ENCODE measurements around the gene NIPAL4.

NIPAL4 gene

DNA sequence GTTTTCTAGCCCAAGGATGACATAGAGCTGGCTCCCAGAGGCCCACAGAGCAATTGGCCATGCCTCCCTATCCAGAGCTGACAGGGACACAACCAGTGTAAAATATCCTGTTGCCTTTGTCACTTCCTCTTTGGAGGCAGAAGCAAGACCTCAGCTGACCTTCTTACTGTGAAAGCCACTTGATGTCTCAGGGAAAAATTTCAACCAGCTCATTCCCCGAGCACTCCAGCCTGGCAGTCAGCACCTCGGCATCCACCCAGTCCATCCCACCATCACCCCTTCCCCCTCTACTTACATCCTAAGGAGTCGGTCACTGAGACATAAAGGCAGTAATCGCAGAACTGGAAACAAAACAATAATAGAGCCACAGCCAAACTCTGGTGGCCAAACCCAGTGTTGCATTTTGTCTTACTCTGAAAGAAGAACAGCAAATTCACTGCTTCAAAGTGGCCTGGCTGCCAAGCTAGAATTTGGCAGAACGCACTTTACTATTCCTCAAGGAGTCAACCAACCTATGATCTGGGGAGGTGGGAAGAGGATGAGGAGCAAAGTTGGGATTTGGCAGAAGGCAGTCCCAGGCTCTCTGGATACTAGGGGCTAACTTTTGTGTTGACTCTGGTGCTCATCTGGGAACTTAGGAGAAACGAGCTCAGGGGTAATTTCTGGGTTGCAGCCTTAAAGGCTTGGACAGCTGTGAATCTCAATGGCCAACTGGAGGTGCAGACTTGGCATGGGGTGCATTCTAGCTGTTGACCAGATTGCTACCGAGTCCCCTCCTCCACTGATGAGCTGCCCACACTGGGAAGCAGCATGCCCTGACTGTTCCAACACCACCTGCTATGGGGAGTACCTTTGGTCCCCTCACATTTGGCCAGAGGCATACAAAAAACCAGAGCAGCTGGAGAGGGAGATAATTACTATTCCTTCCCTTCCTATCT, 13.6 kb downstream of the NIPAL4 start:
- Histone ChIP-seq H3K4me2 (ENCODE audit: low read length) (no peak overlapping the region), H3K18ac (ENCODE audit: low read length) (no peak overlapping the region), H3K27ac (ENCODE audit: low read depth, low read length) (no peak overlapping the region), H3K4ac (ENCODE audit: low read depth, low read length) (no peak overlapping the region), H3K4me1 (ENCODE audit: control insufficient read depth in 1 of 2, insufficient read depth in 2 of 2, low read length in 2 of 2) (peaks cover 0 to 5% of the 10 kb centered on the region in 2 experiments), H3K14ac (ENCODE audit: low read length) (no peak overlapping the region), H4K8ac (ENCODE audit: low read depth, low read length) (no peak overlapping the region), H2AK5ac (ENCODE audit: low read length) (no peak overlapping the region), H3K23ac (ENCODE audit: low read length) (no peak overlapping the region), H2BK120ac (ENCODE audit: insufficient read depth, low read length, poor library complexity) (no peak overlapping the region), H2BK12ac (ENCODE audit: low read length) (no peak overlapping the region), H2AFZ (ENCODE audit: insufficient read depth, low read length, poor library complexity) (no peak overlapping the region), H4K12ac (ENCODE audit: low read depth, low read length) (no peak overlapping the region), H3K9ac (ENCODE audit: low read length) (no peak overlapping the region), H3K4me3 (ENCODE audit: low read depth, low read length) (no peak overlapping the region), H3K79me2 (ENCODE audit: control insufficient read depth, insufficient read depth, low read length, poor library complexity) (no peaks in the 10 kb centered on the region), H4K91ac (ENCODE audit: low read depth, low read length) (no peak overlapping the region), H3K36me3 (ENCODE audit: control insufficient read depth in 1 of 2, insufficient read depth in 2 of 2, low read length in 2 of 2) (peaks cover 20 to 52% of the 10 kb centered on the region in 2 experiments), H3K79me1 (ENCODE audit: low read length) (no peaks in the 10 kb centered on the region), H3K9me3 (ENCODE audit: insufficient read depth, low read depth, low read length) (peaks cover 4% of the 10 kb centered on the region), H2BK5ac (ENCODE audit: low read depth, low read length, poor library complexity) (no peak overlapping the region), H3K27me3 (ENCODE audit: insufficient read depth, low read length) (no peaks in the 10 kb centered on the region)
- WGBS (ENCODE audit: extremely low coverage, insufficient coverage, insufficient read length), result no CpG with 5 or more reads among the region's 7 CpGs
- DNase-seq, result peak; percentile 68 to 70

- Histone ChIP-seq H2BK120ac (ENCODE audit: insufficient read depth, low read length, poor library complexity) (peak overlapping the region; percentile 13), H3K4me1 (ENCODE audit: control insufficient read depth in 1 of 2, insufficient read depth in 2 of 2, low read length in 2 of 2) (peaks cover 0 to 5% of the 10 kb centered on the region in 2 experiments), H3K4ac (ENCODE audit: low read depth, low read length) (no peak overlapping the region), H3K27ac (ENCODE audit: low read depth, low read length) (no peak overlapping the region), H3K9ac (ENCODE audit: low read length) (no peak overlapping the region), H3K27me3 (ENCODE audit: insufficient read depth, low read length) (no peaks in the 10 kb centered on the region), H3K79me2 (ENCODE audit: control insufficient read depth, insufficient read depth, low read length, poor library complexity) (no peaks in the 10 kb centered on the region), H3K4me3 (ENCODE audit: low read depth, low read length) (no peak overlapping the region), H2BK5ac (ENCODE audit: low read depth, low read length, poor library complexity) (no peak overlapping the region), H2BK12ac (ENCODE audit: low read length) (no peak overlapping the region), H3K18ac (ENCODE audit: low read length) (no peak overlapping the region), H4K12ac (ENCODE audit: low read depth, low read length) (no peak overlapping the region), H3K4me2 (ENCODE audit: low read length) (no peak overlapping the region), H2AK5ac (ENCODE audit: low read length) (no peak overlapping the region), H3K9me3 (ENCODE audit: insufficient read depth, low read depth, low read length) (peaks cover 4% of the 10 kb centered on the region), H2AFZ (ENCODE audit: insufficient read depth, low read length, poor library complexity) (no peak overlapping the region), H4K8ac (ENCODE audit: low read depth, low read length) (no peak overlapping the region), H4K91ac (ENCODE audit: low read depth, low read length) (no peak overlapping the region), H3K14ac (ENCODE audit: low read length) (no peak overlapping the region), H3K36me3 (ENCODE audit: control insufficient read depth in 1 of 2, insufficient read depth in 2 of 2, low read length in 2 of 2) (peaks cover 37 to 67% of the 10 kb centered on the region in 2 experiments), H3K23ac (ENCODE audit: low read length) (no peak overlapping the region), H3K79me1 (ENCODE audit: low read length) (no peaks in the 10 kb centered on the region)
- DNase-seq, result no peak
- no CpG with 5 or more reads among the region's 3 CpGs for WGBS (ENCODE audit: extremely low coverage, insufficient coverage, insufficient read length)
These were observed 15.4 kb downstream of the NIPAL4 start for GRCh38 chr5:157475432-157475831.

- H3K4me3 ChIP-seq (ENCODE audit: low read depth, low read length), result no peak overlapping the region
- H3K14ac ChIP-seq (ENCODE audit: low read length), result no peak overlapping the region
- no peak overlapping the region for H2BK5ac ChIP-seq (ENCODE audit: low read depth, low read length, poor library complexity)
- H4K91ac ChIP-seq (ENCODE audit: low read depth, low read length), result no peak overlapping the region
- no peak overlapping the region for H2AFZ ChIP-seq (ENCODE audit: insufficient read depth, low read length, poor library complexity)
- H3K9ac ChIP-seq (ENCODE audit: low read length), result no peak overlapping the region
- peak; percentile 47 to 81 for DNase-seq
- no peak overlapping the region for H3K4me2 ChIP-seq (ENCODE audit: low read length)
- no peak overlapping the region for H3K27ac ChIP-seq (ENCODE audit: low read depth, low read length)
- H3K4ac ChIP-seq (ENCODE audit: low read depth, low read length), result no peak overlapping the region
- H2BK12ac ChIP-seq (ENCODE audit: low read length), result no peak overlapping the region
- H3K79me1 ChIP-seq (ENCODE audit: low read length), result no peaks in the 10 kb centered on the region
- no CpG with 5 or more reads among the region's 7 CpGs for WGBS (ENCODE audit: extremely low coverage, insufficient coverage, insufficient read length)
- H3K79me2 ChIP-seq (ENCODE audit: control insufficient read depth, insufficient read depth, low read length, poor library complexity), result no peaks in the 10 kb centered on the region
- no peak overlapping the region for H3K23ac ChIP-seq (ENCODE audit: low read length)
- no peak overlapping the region for H4K8ac ChIP-seq (ENCODE audit: low read depth, low read length)
- H4K12ac ChIP-seq (ENCODE audit: low read depth, low read length), result no peak overlapping the region
- no peak overlapping the region for H2BK120ac ChIP-seq (ENCODE audit: insufficient read depth, low read length, poor library complexity)
- no peak overlapping the region for H3K18ac ChIP-seq (ENCODE audit: low read length)
- H3K9me3 ChIP-seq (ENCODE audit: insufficient read depth, low read depth, low read length), result peaks cover 4% of the 10 kb centered on the region
- no peak overlapping the region for H2AK5ac ChIP-seq (ENCODE audit: low read length)
- H3K27me3 ChIP-seq (ENCODE audit: insufficient read depth, low read length), result no peaks in the 10 kb centered on the region
- peaks cover 0 to 5% of the 10 kb centered on the region in 2 experiments for H3K4me1 ChIP-seq (ENCODE audit: control insufficient read depth in 1 of 2, insufficient read depth in 2 of 2, low read length in 2 of 2)
- peaks cover 49 to 78% of the 10 kb centered on the region in 2 experiments for H3K36me3 ChIP-seq (ENCODE audit: control insufficient read depth in 1 of 2, insufficient read depth in 2 of 2, low read length in 2 of 2)
These were observed 16.8 kb downstream of the NIPAL4 start for GRCh38 chr5:157476702-157477408.

DNA sequence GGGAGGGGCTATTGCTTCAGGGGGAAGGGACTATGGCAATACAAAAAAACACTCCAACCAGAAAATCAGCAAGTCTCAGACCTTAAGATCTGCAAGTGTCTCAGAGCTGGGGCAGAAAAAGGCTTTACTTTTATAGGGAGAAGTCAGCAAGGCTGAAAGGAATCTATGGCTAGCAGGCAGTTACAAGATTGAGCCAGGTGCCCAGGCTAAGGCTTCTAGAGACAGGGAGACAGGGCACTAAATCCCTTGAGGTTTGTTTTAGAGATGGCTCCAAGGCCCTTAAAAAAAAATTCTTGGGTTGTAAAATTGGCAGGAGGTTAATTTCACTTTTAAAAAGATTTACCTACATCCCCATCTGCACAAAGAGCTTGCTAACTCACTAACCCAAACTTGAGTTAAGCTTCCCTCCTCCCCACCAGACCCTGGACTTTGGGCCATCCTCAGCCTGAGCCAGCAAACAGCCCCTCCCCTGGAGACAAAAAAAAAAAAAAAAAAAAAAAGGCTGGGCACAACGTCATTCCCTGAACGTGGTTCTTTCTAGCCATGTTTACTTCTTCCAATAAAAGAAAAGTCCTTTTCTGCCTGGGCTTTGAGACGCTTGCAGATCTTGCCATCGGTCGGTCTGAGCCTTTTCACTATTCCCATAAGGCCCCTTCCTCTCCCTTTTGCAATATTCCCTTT, 17.9 kb downstream of the NIPAL4 start:
- WGBS (ENCODE audit: extremely low coverage, insufficient coverage, insufficient read length), result no CpG with 5 or more reads among the region's 5 CpGs
- no peak overlapping the region for H4K91ac ChIP-seq (ENCODE audit: low read depth, low read length)
- H2BK12ac ChIP-seq (ENCODE audit: low read length), result no peak overlapping the region
- H3K9me3 ChIP-seq (ENCODE audit: insufficient read depth, low read depth, low read length), result no peaks in the 10 kb centered on the region
- no peak overlapping the region for H2BK5ac ChIP-seq (ENCODE audit: low read depth, low read length, poor library complexity)
- DNase-seq, result no peak
- no peak overlapping the region for H4K12ac ChIP-seq (ENCODE audit: low read depth, low read length)
- H3K79me2 ChIP-seq (ENCODE audit: control insufficient read depth, insufficient read depth, low read length, poor library complexity), result no peaks in the 10 kb centered on the region
- H3K36me3 ChIP-seq (ENCODE audit: control insufficient read depth in 1 of 2, insufficient read depth in 2 of 2, low read length in 2 of 2), result peaks cover 43 to 69% of the 10 kb centered on the region in 2 experiments
- no peak overlapping the region for H3K23ac ChIP-seq (ENCODE audit: low read length)
- no peaks in the 10 kb centered on the region for H3K27me3 ChIP-seq (ENCODE audit: insufficient read depth, low read length)
- H3K79me1 ChIP-seq (ENCODE audit: low read length), result no peaks in the 10 kb centered on the region
- H2BK120ac ChIP-seq (ENCODE audit: insufficient read depth, low read length, poor library complexity), result no peak overlapping the region
- no peak overlapping the region for H3K18ac ChIP-seq (ENCODE audit: low read length)
- no peak overlapping the region for H3K4me2 ChIP-seq (ENCODE audit: low read length)
- H3K27ac ChIP-seq (ENCODE audit: low read depth, low read length), result no peak overlapping the region
- no peak overlapping the region for H3K9ac ChIP-seq (ENCODE audit: low read length)
- H3K4me3 ChIP-seq (ENCODE audit: low read depth, low read length), result no peak overlapping the region
- H2AFZ ChIP-seq (ENCODE audit: insufficient read depth, low read length, poor library complexity), result no peak overlapping the region
- no peak overlapping the region for H4K8ac ChIP-seq (ENCODE audit: low read depth, low read length)
- no peak overlapping the region for H2AK5ac ChIP-seq (ENCODE audit: low read length)
- H3K14ac ChIP-seq (ENCODE audit: low read length), result no peak overlapping the region
- H3K4me1 ChIP-seq (ENCODE audit: control insufficient read depth in 1 of 2, insufficient read depth in 2 of 2, low read length in 2 of 2), result peaks cover 0 to 5% of the 10 kb centered on the region in 2 experiments
- H3K4ac ChIP-seq (ENCODE audit: low read depth, low read length), result no peak overlapping the region
